Adipocyte (in vitro differentiated cells): Measurements from ENCODE around the gene ATP8A2.
"Not testable (repeated sequence)": the region's sequence is repeated elsewhere in the genome, so short reads cannot be mapped to it uniquely, and the experiment has no call there.

ENCODE experiments used
- DNase-seq: peaks from one replicate; pipeline ENCODE4 v3.0.0-alpha.2; 2015; ENCODE audit warnings: low read depth
- H3K27me3 ChIP-seq: replicated peaks from 2 replicates; pipeline ENCODE4 v1.7.0; 2013; ENCODE audit warnings: mild to moderate bottlenecking, low read length, moderate library complexity; ENCODE audit not compliant: control insufficient read depth, insufficient read depth
- H3K36me3 ChIP-seq: 2 replicates; pipeline ENCODE4 v1.7.0; 2013; ENCODE audit warnings: low read length, mild to moderate bottlenecking, moderate library complexity; ENCODE audit not compliant: control insufficient read depth, insufficient read depth, severe bottlenecking
- H3K4me1 ChIP-seq: 2 replicates; pipeline ENCODE4 v1.7.0; 2013; ENCODE audit warnings: mild to moderate bottlenecking, low read length, moderate library complexity; ENCODE audit not compliant: control insufficient read depth, insufficient read depth
- H3K4me3 ChIP-seq: 2 replicates; pipeline ENCODE4 v1.7.0; 2013; ENCODE audit warnings: mild to moderate bottlenecking, low read length, moderate library complexity
- H3K9ac ChIP-seq: 2 replicates; pipeline ENCODE4 v1.7.0; 2013; ENCODE audit warnings: mild to moderate bottlenecking, low read length, moderate library complexity
- H3K9me3 ChIP-seq: 2 replicates; pipeline ENCODE4 v1.7.0; 2013; ENCODE audit warnings: mild to moderate bottlenecking, low read length, moderate library complexity; ENCODE audit not compliant: control insufficient read depth

Gene ATP8A2

GRCh38 chr13:25768838-25769237 is 397.1 kb downstream of the ATP8A2 start:
- H3K4me1 ChIP-seq, result no peaks in the 10 kb centered on the region
- no peaks in the 10 kb centered on the region for H3K36me3 ChIP-seq
- H3K9me3 ChIP-seq, result no peaks in the 10 kb centered on the region
- DNase-seq, result no peak
- peaks cover 37% of the 10 kb centered on the region for H3K27me3 ChIP-seq
- H3K9ac ChIP-seq, result no peak overlapping the region
- H3K4me3 ChIP-seq, result no peak overlapping the region

GRCh38 chr13:25770601-25771000 is 398.8 kb downstream of the ATP8A2 start:
- DNase-seq, result no peak
- peaks cover 42% of the 10 kb centered on the region for H3K27me3 ChIP-seq
- no peaks in the 10 kb centered on the region for H3K36me3 ChIP-seq

GRCh38 chr13:25771202-25771601 is 399.4 kb downstream of the ATP8A2 start:
- no peaks in the 10 kb centered on the region for H3K9me3 ChIP-seq
- DNase-seq, result no peak
- no peak overlapping the region for H3K4me3 ChIP-seq
- no peak overlapping the region for H3K9ac ChIP-seq
- H3K4me1 ChIP-seq, result no peaks in the 10 kb centered on the region
- no peaks in the 10 kb centered on the region for H3K36me3 ChIP-seq
- H3K27me3 ChIP-seq, result peaks cover 42% of the 10 kb centered on the region

More at GRCh38 chr13:25770601-25771000, 398.8 kb downstream of the ATP8A2 start:
- Histone ChIP-seq H3K9me3 (no peaks in the 10 kb centered on the region), H3K4me3 (no peak overlapping the region), H3K9ac (no peak overlapping the region), H3K4me1 (no peaks in the 10 kb centered on the region)

- Histone ChIP-seq H3K4me3 (no peak overlapping the region), H3K36me3 (no peaks in the 10 kb centered on the region), H3K4me1 (no peaks in the 10 kb centered on the region), H3K9me3 (no peaks in the 10 kb centered on the region), H3K27me3 (peaks cover 42% of the 10 kb centered on the region), H3K9ac (no peak overlapping the region)
- no peak for DNase-seq
These were observed 400.1 kb downstream of the ATP8A2 start for GRCh38 chr13:25771641-25772478.

GRCh38 chr13:25772534-25772933 is 400.8 kb downstream of the ATP8A2 start:
- not testable (repeated sequence) for H3K36me3 ChIP-seq, H3K9ac ChIP-seq, DNase-seq, H3K4me3 ChIP-seq, H3K9me3 ChIP-seq, H3K4me1 ChIP-seq
- peaks cover 42% of the 10 kb centered on the region for H3K27me3 ChIP-seq

GRCh38 chr13:25774056-25774455 is 402.3 kb downstream of the ATP8A2 start:
- not testable (repeated sequence) for H3K36me3 ChIP-seq, H3K9ac ChIP-seq, H3K4me3 ChIP-seq, DNase-seq, H3K4me1 ChIP-seq, H3K9me3 ChIP-seq
- H3K27me3 ChIP-seq, result peaks cover 46% of the 10 kb centered on the region

- Histone ChIP-seq H3K4me1 (no peaks in the 10 kb centered on the region), H3K27me3 (peaks cover 40% of the 10 kb centered on the region), H3K36me3 (no peaks in the 10 kb centered on the region), H3K9ac (no peak overlapping the region), H3K9me3 (no peaks in the 10 kb centered on the region), H3K4me3 (no peak overlapping the region)
- DNase-seq, result no peak
These were observed 403.5 kb downstream of the ATP8A2 start for GRCh38 chr13:25775275-25775674.

GRCh38 chr13:25775986-25776385 is 404.2 kb downstream of the ATP8A2 start:
- no peaks in the 10 kb centered on the region for H3K36me3 ChIP-seq
- no peak overlapping the region for H3K9ac ChIP-seq

GRCh38 chr13:25776722-25777121 is 404.9 kb downstream of the ATP8A2 start:
- H3K9ac ChIP-seq, result no peak overlapping the region
- H3K4me3 ChIP-seq, result no peak overlapping the region
- no peaks in the 10 kb centered on the region for H3K36me3 ChIP-seq
- no peak for DNase-seq
- no peaks in the 10 kb centered on the region for H3K9me3 ChIP-seq
- no peaks in the 10 kb centered on the region for H3K4me1 ChIP-seq
- H3K27me3 ChIP-seq, result peaks cover 27% of the 10 kb centered on the region

More at GRCh38 chr13:25775986-25776385, 404.2 kb downstream of the ATP8A2 start:
- Histone ChIP-seq H3K4me3 (no peak overlapping the region), H3K9me3 (no peaks in the 10 kb centered on the region), H3K4me1 (no peaks in the 10 kb centered on the region), H3K27me3 (peaks cover 34% of the 10 kb centered on the region)
- no peak for DNase-seq

GRCh38 chr13:25777509-25777908 is 405.7 kb downstream of the ATP8A2 start:
- Histone ChIP-seq H3K9ac (no peak overlapping the region), H3K9me3 (no peaks in the 10 kb centered on the region), H3K27me3 (peaks cover 21% of the 10 kb centered on the region), H3K4me1 (no peaks in the 10 kb centered on the region), H3K4me3 (no peak overlapping the region), H3K36me3 (no peaks in the 10 kb centered on the region)
- no peak for DNase-seq

GRCh38 chr13:25778365-25778764 is 406.6 kb downstream of the ATP8A2 start:
- H3K9me3 ChIP-seq, result no peaks in the 10 kb centered on the region
- H3K36me3 ChIP-seq, result no peaks in the 10 kb centered on the region
- no peak for DNase-seq
- H3K4me3 ChIP-seq, result no peak overlapping the region
- H3K4me1 ChIP-seq, result no peaks in the 10 kb centered on the region
- H3K27me3 ChIP-seq, result peaks cover 16% of the 10 kb centered on the region
- no peak overlapping the region for H3K9ac ChIP-seq
